Adrenal gland (tissue), 12 donors: ENCODE measurements around the gene MEIS1. TPM values are rescaled to one million over a fixed set of nuclear protein-coding genes. Genes with fewer than 3 reads are reported as not detected.
"Not testable (repeated sequence)": the region's sequence is repeated elsewhere in the genome, so short reads cannot be mapped to it uniquely, and the experiment has no call there.

Experiments
- DNase-seq, 7 donors: peaks; one replicate each; pipeline ENCODE4 v3.0.0-alpha.2; 2019 to 2020
- H3K27ac ChIP-seq, 5 donors: fragments of 200-600 bp; sonication (generic) in 4 of 5; 1 replicate in 3 of 5; 2 replicates in 2 of 5; pipeline versions ENCODE4 v1.5.1 to v1.8.0; 2016 to 2020; ENCODE audit warnings: mild to moderate bottlenecking in 1 of 5
- H3K27me3 ChIP-seq: fragments of 200-600 bp; 2 replicates; pipeline ENCODE4 v1.8.0; 2021
- H3K36me3 ChIP-seq, 2 donors: fragments of 200-600 bp; replicated peaks in 1 of 2; 1 replicate in 1 of 2; 2 replicates in 1 of 2; pipeline versions ENCODE4 v1.5.1 to v1.8.0; 2018 to 2022
- H3K4me1 ChIP-seq, 2 donors: fragments of 200-600 bp; replicated peaks in 1 of 2; 1 replicate in 1 of 2; 2 replicates in 1 of 2; pipeline versions ENCODE4 v1.5.1 to v1.8.0; 2018 to 2021
- H3K4me3 ChIP-seq, 4 donors: fragments of 200-600 bp; sonication (generic) in 3 of 4; one replicate each; pipeline ENCODE4 v1.5.1; 2016 to 2018
- H3K9me3 ChIP-seq, 3 donors: fragments of 200-600 bp; sonication (generic) in 1 of 3; replicated peaks in 1 of 3; 1 replicate in 2 of 3; 2 replicates in 1 of 3; pipeline versions ENCODE4 v1.5.1 to v1.8.0; 2016 to 2021
- CTCF ChIP-seq, 6 experiments: fragments of 450-650 bp in 4 of 6; fragments of 200-600 bp in 2 of 6; sonication (generic) in 1 of 6; IDR thresholded peaks; 1 replicate in 5 of 6; 2 replicates in 1 of 6; pipeline versions ENCODE4 v1.5.1 to v1.8.0; 2016 to 2021; ENCODE audit warnings: antibody characterized with exemption in 6 of 6, mild to moderate bottlenecking in 2 of 6, moderate library complexity in 1 of 6
- POLR2A ChIP-seq, 2 donors: fragments of 450-650 bp; IDR thresholded peaks; one replicate each; pipeline ENCODE4 v1.6.1; 2017; ENCODE audit warnings: antibody characterized with exemption in 2 of 2, mild to moderate bottlenecking in 2 of 2, moderate library complexity in 1 of 2
- WGBS, 4 donors: extraction: QIAGEN DNeasy Blood & Tissue Kit in 2 of 4; methylation state at CpG; one replicate each; pipeline versions ENCODE4 v1.1.5 to v1.1.7; 2013 to 2017; 5-methylcytosine and 5-hydroxymethylcytosine counted together
- intact Hi-C, 2 donors: fragments of 100-400 bp; cut with DNase I; formaldehyde crosslinking; loops; one replicate each; pipeline versions ENCODE4 v1.14.1 to v1.15.0; 2022 to 2023
- polyA plus RNA-seq, 3 donors: library from polyadenylated mRNA; stranded (reverse); fragments of 200-250 nt in 2 of 3; fragments of 350-450 nt in 1 of 3; fragmentation: Illumina TruSeq in 1 of 3; extraction: RNeasy Lipid Tissue Mini Kit (QIAGEN cat#74804) in 1 of 3; gene quantifications; one replicate each; pipeline ENCODE4 v1.2.3, GENCODE V29; 2013 to 2014
- total RNA-seq, 9 donors: library from RNA; depleted of rRNA in 4 of 9; stranded (reverse); fragments of >200 nt in 4 of 9; fragments of 120-200 nt in 1 of 9; fragmentation: NEBNext Ultra II Directional in 1 of 9; extraction: Animal tissue kit (Norgen Biotek cat#: 25700) in 1 of 9; gene quantifications; one replicate each; pipeline versions ENCODE4 v1.1.0 to v1.2.4, GENCODE V29; 2013 to 2023
- donor health status: healthy with polysubstance abuse.
- donor health status: Bipolar disorder and iron deficiency.
- donor health status: DM: yes; HTN: yes; CAD: no.
- donor health status: DM: no; HTN: no; CAD: no.
- donor health status: DM: no; HTN: no; CAD: no.
- donor health status: DM: yes; HTN: yes; CAD: no.

The MEIS1 gene
- total and polyA plus RNA-seq, 12 donors, result 56.3 to 257 (median 107) TPM

- Histone ChIP-seq H3K4me3 (no peak overlapping the region), H3K27me3 (peaks cover 10% of the 10 kb centered on the region), H3K27ac (no peak overlapping the region), H3K9me3 (no peaks in the 10 kb centered on the region), H3K36me3 (no peaks in the 10 kb centered on the region), H3K4me1 (no peaks in the 10 kb centered on the region)
- intact Hi-C loops, result no loop called here
- TF ChIP-seq CTCF (IDR thresholded peaks at IDR 0.05), result no peak
- no peak for DNase-seq
- WGBS, 4 donors, result 81 to 88% (median 84%) methylated on average over 3 of the region's 3 CpGs
Measured at GRCh38 chr2:66389651-66390131, 45.2 kb upstream of the MEIS1 start.

GRCh38 chr2:66390152-66390551 lies 44.8 kb upstream of the MEIS1 start:
- Histone ChIP-seq H3K27ac (no peak overlapping the region), H3K4me3 (no peak overlapping the region), H3K36me3 (no peaks in the 10 kb centered on the region), H3K27me3 (peaks cover 10% of the 10 kb centered on the region), H3K4me1 (no peaks in the 10 kb centered on the region), H3K9me3 (no peaks in the 10 kb centered on the region)
- intact Hi-C loops, result no loop called here
- WGBS, 4 donors, result 76 to 93% (median 86%) methylated on average over 4 of the region's 4 CpGs
- DNase-seq, result no peak
- no peak for TF ChIP-seq POLR2A (IDR thresholded peaks at IDR 0.05)
- TF ChIP-seq CTCF (IDR thresholded peaks at IDR 0.05), result no peak

- Histone ChIP-seq H3K36me3 (no peaks in the 10 kb centered on the region), H3K27me3 (peaks cover 10% of the 10 kb centered on the region), H3K9me3 (no peaks in the 10 kb centered on the region), H3K27ac (no peak overlapping the region), H3K4me3 (no peak overlapping the region), H3K4me1 (no peaks in the 10 kb centered on the region)
- intact Hi-C loops, result no loop called here
- DNase-seq, result no peak
- 90 to 93% (median 92%) methylated on average over 9 of the region's 9 CpGs for WGBS, 4 donors
- TF ChIP-seq CTCF (IDR thresholded peaks at IDR 0.05) (no peak), POLR2A (IDR thresholded peaks at IDR 0.05) (no peak)
Measured at GRCh38 chr2:66390811-66391210, 44.1 kb upstream of the MEIS1 start.

GRCh38 chr2:66391240-66391639 lies 43.7 kb upstream of the MEIS1 start:
- H3K4me1 ChIP-seq, H3K4me3 ChIP-seq, DNase-seq, H3K27ac ChIP-seq, intact Hi-C loops, H3K27me3 ChIP-seq, H3K9me3 ChIP-seq, H3K36me3 ChIP-seq: not testable (repeated sequence)
- 86 to 91% (median 89%) methylated on average over 10 to 20 of the region's 22 CpGs for WGBS, 4 donors

- Histone ChIP-seq H3K36me3 (no peaks in the 10 kb centered on the region), H3K4me1 (no peaks in the 10 kb centered on the region), H3K27ac (no peak overlapping the region), H3K4me3 (no peak overlapping the region), H3K9me3 (peaks cover 0 to 5% (median 0%) of the 10 kb centered on the region in 3 donors), H3K27me3 (no peaks in the 10 kb centered on the region)
- DNase-seq, result no peak
- TF ChIP-seq POLR2A (IDR thresholded peaks at IDR 0.05) (no peak), CTCF (IDR thresholded peaks at IDR 0.05) (no peak)
- intact Hi-C loops, result no loop called here
- WGBS, 4 donors, result 18 to 29% (median 23%) methylated on average over 4 of the region's 4 CpGs
Measured at GRCh38 chr2:66405473-66405872, 29.5 kb upstream of the MEIS1 start.
